PC-3 (cell line): Measurements from ENCODE around the gene PHEX.

Experiments used
- EZH2 ChIP-seq: fragments of 300-600 bp; sonication (generic); IDR thresholded peaks from one replicate; pipeline ENCODE4 v1.6.1; 2017; ENCODE audit warnings: antibody characterized with exemption, mild to moderate bottlenecking, low read length; ENCODE audit not compliant: unreplicated experiment
- EZH2phosphoT487 ChIP-seq: fragments of 300-600 bp; sonication (generic); IDR thresholded peaks from 2 replicates; pipeline ENCODE4 v1.6.1; 2018; ENCODE audit warnings: mild to moderate bottlenecking, antibody characterized with exemption, low read length, borderline replicate concordance
- TF ChIP-seq, protein P1 (sequence below): fragments of 300-600 bp; sonication (generic); conservative IDR thresholded peaks from 2 replicates; pipeline ENCODE4 v1.5.1; 2017; ENCODE audit warnings: antibody characterized with exemption, low read depth, mild to moderate bottlenecking, low read length

DNA sequence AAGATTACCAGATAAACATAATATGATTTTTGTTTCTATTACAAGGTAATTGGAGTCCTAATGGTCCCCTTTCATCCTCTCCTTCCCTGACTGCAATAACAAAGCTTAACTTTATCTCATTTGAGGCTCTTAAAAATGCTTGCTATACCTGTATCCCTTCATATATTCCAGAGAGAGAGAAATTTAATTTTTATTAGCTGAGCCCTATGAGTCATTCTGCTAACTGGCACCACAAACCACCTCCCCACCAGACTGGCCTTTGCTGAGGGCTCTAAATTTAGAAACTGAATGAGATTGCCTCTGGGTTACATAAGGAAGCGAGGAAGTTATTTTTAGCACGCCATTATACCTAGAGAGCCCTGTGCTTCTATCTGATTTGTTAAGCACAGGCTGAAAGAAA is 268.0 kb downstream of the PHEX start:
- no peak for TF ChIP-seq EZH2
- TF ChIP-seq, protein P1, sequence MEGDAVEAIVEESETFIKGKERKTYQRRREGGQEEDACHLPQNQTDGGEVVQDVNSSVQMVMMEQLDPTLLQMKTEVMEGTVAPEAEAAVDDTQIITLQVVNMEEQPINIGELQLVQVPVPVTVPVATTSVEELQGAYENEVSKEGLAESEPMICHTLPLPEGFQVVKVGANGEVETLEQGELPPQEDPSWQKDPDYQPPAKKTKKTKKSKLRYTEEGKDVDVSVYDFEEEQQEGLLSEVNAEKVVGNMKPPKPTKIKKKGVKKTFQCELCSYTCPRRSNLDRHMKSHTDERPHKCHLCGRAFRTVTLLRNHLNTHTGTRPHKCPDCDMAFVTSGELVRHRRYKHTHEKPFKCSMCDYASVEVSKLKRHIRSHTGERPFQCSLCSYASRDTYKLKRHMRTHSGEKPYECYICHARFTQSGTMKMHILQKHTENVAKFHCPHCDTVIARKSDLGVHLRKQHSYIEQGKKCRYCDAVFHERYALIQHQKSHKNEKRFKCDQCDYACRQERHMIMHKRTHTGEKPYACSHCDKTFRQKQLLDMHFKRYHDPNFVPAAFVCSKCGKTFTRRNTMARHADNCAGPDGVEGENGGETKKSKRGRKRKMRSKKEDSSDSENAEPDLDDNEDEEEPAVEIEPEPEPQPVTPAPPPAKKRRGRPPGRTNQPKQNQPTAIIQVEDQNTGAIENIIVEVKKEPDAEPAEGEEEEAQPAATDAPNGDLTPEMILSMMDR = no peak
- TF ChIP-seq EZH2phosphoT487 = no peak
